HG03432 (cell line): ENCODE results near the gene MTMR1.

ENCODE experiments used
- ATAC-seq: cut with Tn5 transposase; IDR thresholded peaks from one replicate; pipeline ENCODE4 v1.9.1; 2021; ENCODE audit warnings: mild to moderate bottlenecking, moderate library complexity; ENCODE audit not compliant: unreplicated experiment

Gene MTMR1

DNA sequence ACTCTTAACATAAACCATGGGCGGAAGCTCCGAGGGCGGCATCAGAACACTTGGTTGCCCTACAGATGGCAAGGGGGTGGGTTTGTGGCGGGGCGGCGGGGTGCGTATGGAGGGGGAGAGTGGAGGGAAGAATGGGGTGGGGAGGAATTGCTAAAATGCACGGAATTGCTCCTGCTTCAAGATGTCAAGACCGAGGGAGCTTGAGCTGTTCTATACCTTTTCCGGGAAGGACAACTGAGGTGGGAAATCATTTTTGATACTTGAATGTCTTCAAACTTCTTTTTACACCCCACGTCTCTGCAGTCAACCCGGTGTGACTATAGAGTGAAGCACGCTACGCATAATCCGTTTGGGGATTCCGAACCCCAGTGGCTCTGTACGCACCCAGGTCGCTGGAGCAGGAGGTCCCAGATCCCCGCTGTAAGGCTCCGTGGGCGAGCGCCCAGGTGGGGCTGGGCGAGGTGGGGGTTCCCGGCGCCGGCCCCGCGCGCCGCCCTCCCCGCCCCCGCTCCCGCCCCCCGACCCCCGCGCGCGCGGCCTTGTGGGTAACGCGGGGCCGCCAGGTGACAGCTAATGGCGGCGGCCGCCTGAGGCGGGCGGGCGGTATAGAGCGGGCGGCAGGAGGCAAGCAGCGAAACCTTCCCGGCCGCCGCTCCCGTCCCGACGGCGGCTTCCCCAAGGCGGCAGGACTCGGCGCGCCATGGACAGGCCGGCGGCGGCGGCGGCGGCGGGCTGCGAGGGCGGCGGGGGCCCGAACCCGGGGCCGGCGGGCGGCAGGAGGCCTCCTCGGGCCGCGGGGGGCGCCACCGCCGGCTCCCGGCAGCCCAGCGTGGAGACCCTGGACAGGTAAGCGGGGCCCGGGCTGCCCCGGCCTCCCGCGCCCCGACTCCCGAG, at the start of gene MTMR1:
Gene MTMR1 (plus strand): TSS at position 566 of the 894 bp plus-strand sequence. CDS start 135 bp downstream, at position 701.
- ATAC-seq = peak; percentile 62

DNA sequence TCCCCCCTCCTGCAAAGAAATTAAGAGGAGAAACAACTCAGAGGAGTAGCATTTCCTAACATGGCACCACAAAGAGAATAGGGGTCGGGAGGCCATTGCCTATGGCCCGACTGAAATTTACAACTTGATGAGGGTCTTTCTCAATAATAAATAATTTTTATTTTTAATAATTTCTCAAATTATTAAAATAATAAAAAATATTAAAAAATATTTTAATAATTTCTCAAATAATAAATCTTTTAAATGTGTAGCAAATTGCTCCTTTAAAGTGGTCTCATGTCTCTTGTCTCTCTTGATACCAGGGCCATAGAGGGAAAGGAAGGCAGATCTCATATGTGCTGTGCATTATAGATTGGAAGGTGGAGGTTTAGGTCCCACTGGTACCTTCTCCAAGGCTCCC, 49.2 kb upstream of the MTMR1 start:
- no peak for ATAC-seq

- no peak for ATAC-seq
These were observed 48.8 kb upstream of the MTMR1 start for GRCh38 chrX:150644422-150644821.

GRCh38 chrX:150647331-150647730, 45.9 kb upstream of the MTMR1 start:
- no peak for ATAC-seq

GRCh38 chrX:150648296-150648940, 44.8 kb upstream of the MTMR1 start:
- ATAC-seq = no peak

- no peak for ATAC-seq
These were observed 43.9 kb upstream of the MTMR1 start for GRCh38 chrX:150649096-150649870.

DNA sequence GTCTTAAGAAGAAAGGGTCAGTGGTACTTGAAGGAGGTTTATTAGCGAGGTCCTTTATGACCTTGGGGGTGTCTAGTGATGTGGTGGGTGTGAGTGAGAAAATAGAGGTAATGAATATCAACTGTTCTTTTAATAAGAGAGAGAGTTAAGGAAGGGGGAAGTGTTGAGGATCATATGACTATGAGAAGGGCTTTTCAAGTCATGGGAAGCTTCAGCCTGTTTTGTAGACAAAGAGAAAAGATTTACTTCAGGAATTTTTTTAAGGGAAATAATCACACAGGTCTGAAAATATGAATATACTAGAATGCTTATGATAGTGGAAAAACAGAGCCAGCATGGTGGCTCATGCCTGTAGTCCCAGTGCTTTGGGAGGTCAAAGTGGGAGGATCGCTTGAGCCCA, 41.3 kb upstream of the MTMR1 start:
- no peak for ATAC-seq

DNA sequence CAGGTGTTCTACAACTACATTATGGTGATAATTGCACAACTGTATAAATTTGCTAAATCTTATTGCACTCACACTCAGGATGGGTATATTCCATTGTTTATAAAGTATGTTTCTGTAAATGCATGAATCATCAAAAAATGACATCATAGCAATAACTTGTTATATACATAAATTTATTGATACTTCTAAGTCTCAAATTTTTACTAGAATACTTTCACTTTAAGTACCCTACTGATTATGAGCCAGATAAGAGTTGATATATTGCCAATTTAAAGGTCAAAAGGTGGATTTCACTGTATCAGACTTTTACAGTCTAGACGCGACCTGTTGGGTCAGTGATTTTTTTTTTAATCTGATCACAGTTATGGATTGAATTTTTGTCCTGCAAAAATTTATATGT, 37.4 kb upstream of the MTMR1 start:
- no peak for ATAC-seq

GRCh38 chrX:150663073-150663472, 30.1 kb upstream of the MTMR1 start:
- no peak for ATAC-seq

GRCh38 chrX:150664290-150664689, 28.9 kb upstream of the MTMR1 start:
- ATAC-seq = no peak

DNA sequence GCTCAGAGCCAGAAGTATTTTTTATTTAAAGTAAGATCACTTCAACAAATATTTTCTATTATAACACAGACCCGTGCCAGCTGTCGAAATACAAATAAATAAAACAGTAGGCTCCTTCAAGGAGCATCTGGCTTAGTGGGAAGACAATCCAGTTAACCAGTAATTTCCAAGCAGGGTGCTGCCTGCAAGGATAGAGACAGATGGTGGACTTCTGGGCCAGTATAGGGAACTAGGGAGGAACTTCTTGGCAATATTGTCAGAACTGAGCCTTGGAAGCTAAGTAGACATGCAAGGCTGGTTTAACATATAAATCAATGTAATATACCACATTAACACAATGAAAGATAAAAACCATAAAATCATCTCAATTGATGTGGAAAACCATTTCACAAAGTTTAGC, 17.0 kb upstream of the MTMR1 start:
- no peak for ATAC-seq

GRCh38 chrX:150680974-150681373, 12.2 kb upstream of the MTMR1 start:
- ATAC-seq = no peak

- no peak for ATAC-seq
These were observed 10.1 kb upstream of the MTMR1 start for GRCh38 chrX:150683112-150683511.

DNA sequence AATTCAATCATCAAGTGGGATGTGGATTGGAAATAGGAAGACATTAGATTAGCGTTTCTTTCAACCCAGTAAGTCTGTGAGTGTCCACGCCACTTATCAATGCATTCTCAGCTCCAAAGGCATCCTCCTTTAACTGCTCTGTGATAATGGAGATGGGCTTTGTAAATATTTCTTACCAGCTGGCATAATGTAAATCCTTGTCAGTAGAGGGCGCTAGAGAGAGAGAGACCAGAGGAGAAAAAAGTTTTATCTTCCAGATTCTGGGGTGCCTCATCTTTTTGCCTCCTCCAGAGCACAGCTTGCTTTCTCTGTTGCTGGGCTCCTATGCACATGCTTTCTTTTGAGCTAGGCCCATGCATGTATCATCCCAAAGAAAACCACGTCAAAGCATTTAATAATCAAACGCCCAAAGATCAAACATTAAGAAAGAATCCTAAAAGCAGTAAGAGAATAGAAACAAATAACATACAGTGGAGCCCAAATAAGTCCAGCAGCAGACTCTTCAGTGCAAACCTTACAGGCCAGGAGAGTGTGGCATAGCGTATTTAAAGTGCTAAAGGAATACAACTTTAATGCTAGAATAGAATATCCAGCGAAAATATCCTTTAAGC, 9.6 kb upstream of the MTMR1 start:
- ATAC-seq = no peak

- ATAC-seq = no peak
These were observed 4.2 kb upstream of the MTMR1 start for GRCh38 chrX:150688911-150689451.

GRCh38 chrX:150690126-150690525, 3.1 kb upstream of the MTMR1 start:
- no peak for ATAC-seq

DNA sequence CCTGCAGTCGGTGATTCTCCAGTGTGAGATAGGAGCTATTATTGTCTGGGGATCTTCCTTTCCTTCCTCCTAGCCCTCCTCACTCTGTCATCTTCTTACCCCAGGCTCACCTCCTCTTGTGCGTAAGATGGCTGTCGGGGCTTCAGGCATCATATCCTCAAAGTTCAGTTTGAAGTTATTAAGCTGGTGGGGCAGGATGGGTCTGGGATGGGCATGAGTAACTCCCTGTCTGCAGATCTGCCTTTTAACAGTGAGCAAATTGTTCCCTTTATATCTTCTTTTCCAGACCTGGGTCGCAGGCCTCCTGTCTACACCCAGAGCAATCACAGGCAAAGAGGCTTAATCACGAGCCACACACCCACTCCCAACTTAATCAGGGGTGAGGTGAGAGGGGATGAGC, 900 bp upstream of the MTMR1 start:
- no peak for ATAC-seq

- peak; percentile 82 for ATAC-seq
These were observed 754 bp downstream of the MTMR1 start for GRCh38 chrX:150693725-150694574.

- ATAC-seq = no peak
These were observed 1.7 kb downstream of the MTMR1 start for GRCh38 chrX:150694738-150695410.
